ENCODE data around the gene ARHGAP26.

Gene ARHGAP26

GRCh38 chr5:142816531-142817430 is 46.6 kb downstream of the ARHGAP26 start:
- no peak overlapping the region for H3K27ac ChIP-seq (ENCODE audit: low read depth, low read length, poor library complexity, severe bottlenecking)
- H2AFZ ChIP-seq (ENCODE audit: low read length) = no peak overlapping the region
- H3K9me3 ChIP-seq (ENCODE audit: low read length) = no peaks in the 10 kb centered on the region
- no peaks in the 10 kb centered on the region for H3F3A ChIP-seq (ENCODE audit: insufficient read depth, low read length)
- no peaks in the 10 kb centered on the region for H3K27me3 ChIP-seq (ENCODE audit: insufficient read depth, low read length)
- no peaks in the 10 kb centered on the region for H3K79me2 ChIP-seq (ENCODE audit: insufficient read depth, low read length)
- H4K20me1 ChIP-seq (ENCODE audit: insufficient read depth, low read length) = no peaks in the 10 kb centered on the region
- H3K4me3 ChIP-seq (ENCODE audit: low read depth, low read length, poor library complexity, severe bottlenecking) = no peak overlapping the region
- H3K9me2 ChIP-seq (ENCODE audit: low read depth, low read length) = no peaks in the 10 kb centered on the region
- H3K36me3 ChIP-seq (ENCODE audit: insufficient read depth, low read length) = no peaks in the 10 kb centered on the region
- no peak overlapping the region for H3K4me2 ChIP-seq (ENCODE audit: low read length)
- TF ChIP-seq CTCF (IDR thresholded peaks at IDR 0.05; ENCODE audit: low read length) = no peak
- TF ChIP-seq EZH2 (IDR thresholded peaks at IDR 0.05; ENCODE audit: borderline replicate concordance, low read length) = no peak
- H3K4me1 ChIP-seq (ENCODE audit: insufficient read depth, low read length, severe bottlenecking) = no peaks in the 10 kb centered on the region
- no peak overlapping the region for H3K9ac ChIP-seq (ENCODE audit: low read length)

DNA sequence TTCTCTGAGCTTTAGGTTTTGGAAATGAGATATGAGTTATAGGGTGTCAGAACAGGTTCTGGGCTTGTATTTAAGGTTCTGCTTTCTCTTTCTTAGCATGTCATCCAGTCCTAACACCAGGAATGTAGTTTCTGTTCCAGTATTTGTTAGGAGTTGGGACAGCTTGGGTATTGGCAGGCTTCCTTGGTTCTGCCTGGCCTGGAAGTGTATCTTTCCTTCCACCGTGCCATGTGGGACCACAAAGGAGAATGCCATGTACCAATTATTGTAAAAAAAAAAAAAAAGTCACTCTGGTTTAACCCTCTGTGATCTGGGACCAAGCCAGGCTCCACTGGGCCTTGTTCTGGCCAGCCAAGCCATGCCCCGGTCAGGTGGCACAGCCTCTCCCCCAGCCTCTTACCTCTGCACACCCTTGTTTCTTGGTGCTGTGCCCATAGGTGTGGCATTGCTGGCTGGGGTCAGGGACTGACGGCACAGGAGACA is 47.8 kb downstream of the ARHGAP26 start:
- no peak overlapping the region for H3K27ac ChIP-seq (ENCODE audit: low read depth, low read length, poor library complexity, severe bottlenecking)
- H3K4me3 ChIP-seq (ENCODE audit: low read depth, low read length, poor library complexity, severe bottlenecking) = no peak overlapping the region
- H3K9me3 ChIP-seq (ENCODE audit: low read length) = no peaks in the 10 kb centered on the region
- H3F3A ChIP-seq (ENCODE audit: insufficient read depth, low read length) = no peaks in the 10 kb centered on the region
- no peaks in the 10 kb centered on the region for H3K27me3 ChIP-seq (ENCODE audit: insufficient read depth, low read length)
- no peaks in the 10 kb centered on the region for H4K20me1 ChIP-seq (ENCODE audit: insufficient read depth, low read length)
- H3K4me1 ChIP-seq (ENCODE audit: insufficient read depth, low read length, severe bottlenecking) = no peaks in the 10 kb centered on the region
- no peak overlapping the region for H3K4me2 ChIP-seq (ENCODE audit: low read length)
- no peak overlapping the region for H2AFZ ChIP-seq (ENCODE audit: low read length)
- TF ChIP-seq CTCF (IDR thresholded peaks at IDR 0.05; ENCODE audit: low read length) (no peak), EZH2 (IDR thresholded peaks at IDR 0.05; ENCODE audit: borderline replicate concordance, low read length) (no peak)
- no peak overlapping the region for H3K9ac ChIP-seq (ENCODE audit: low read length)
- no peaks in the 10 kb centered on the region for H3K36me3 ChIP-seq (ENCODE audit: insufficient read depth, low read length)
- H3K9me2 ChIP-seq (ENCODE audit: low read depth, low read length) = no peaks in the 10 kb centered on the region
- no peaks in the 10 kb centered on the region for H3K79me2 ChIP-seq (ENCODE audit: insufficient read depth, low read length)

DNA sequence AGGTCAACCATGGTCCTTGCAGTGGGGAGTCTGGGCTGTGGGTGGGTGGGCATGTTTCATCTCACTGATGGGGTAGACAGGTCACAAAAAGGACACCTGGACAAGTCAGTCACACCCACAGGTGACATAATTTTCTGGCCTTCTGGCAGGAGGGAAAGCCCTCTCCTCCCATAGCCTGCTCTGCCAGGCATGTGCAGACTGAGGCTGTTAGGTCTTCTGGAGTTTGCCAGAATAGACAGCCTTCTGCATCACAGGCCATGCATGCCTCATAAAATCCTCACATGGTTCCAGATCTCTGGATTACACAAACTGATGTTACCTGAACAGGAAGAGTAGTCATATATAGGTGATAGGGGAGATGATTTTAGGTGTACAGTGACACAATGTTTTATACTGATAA is 49.1 kb downstream of the ARHGAP26 start:
- no peak overlapping the region for H3K9ac ChIP-seq (ENCODE audit: low read length)
- H3F3A ChIP-seq (ENCODE audit: insufficient read depth, low read length) = no peaks in the 10 kb centered on the region
- no peaks in the 10 kb centered on the region for H3K36me3 ChIP-seq (ENCODE audit: insufficient read depth, low read length)
- no peak for TF ChIP-seq CTCF (IDR thresholded peaks at IDR 0.05; ENCODE audit: low read length)
- no peak for TF ChIP-seq EZH2 (IDR thresholded peaks at IDR 0.05; ENCODE audit: borderline replicate concordance, low read length)
- H3K27me3 ChIP-seq (ENCODE audit: insufficient read depth, low read length) = 0 out of 2 replicates have a peak, but pooled peaks cover 3% of the 10 kb centered on the region
- H3K4me1 ChIP-seq (ENCODE audit: insufficient read depth, low read length, severe bottlenecking) = no peaks in the 10 kb centered on the region
- H3K9me2 ChIP-seq (ENCODE audit: low read depth, low read length) = no peaks in the 10 kb centered on the region
- no peaks in the 10 kb centered on the region for H3K9me3 ChIP-seq (ENCODE audit: low read length)
- H3K4me3 ChIP-seq (ENCODE audit: low read depth, low read length, poor library complexity, severe bottlenecking) = no peak overlapping the region
- no peaks in the 10 kb centered on the region for H4K20me1 ChIP-seq (ENCODE audit: insufficient read depth, low read length)
- H3K27ac ChIP-seq (ENCODE audit: low read depth, low read length, poor library complexity, severe bottlenecking) = no peak overlapping the region
- no peaks in the 10 kb centered on the region for H3K79me2 ChIP-seq (ENCODE audit: insufficient read depth, low read length)
- no peak overlapping the region for H3K4me2 ChIP-seq (ENCODE audit: low read length)
- no peak overlapping the region for H2AFZ ChIP-seq (ENCODE audit: low read length)
